ENCODE data around the gene LBHD2. TPM values are rescaled to one million over a fixed set of nuclear protein-coding genes. Genes with fewer than 3 reads are reported as not detected.

Gene LBHD2
- polyA plus RNA-seq (2012; rRNA removed), result not detected in 2 replicates
- not detected in 2 replicates for polyA plus RNA-seq (2012; cell fraction: cytosol; rRNA removed)
- not detected in 2 replicates for polyA plus RNA-seq (2012; cell fraction: nucleus; rRNA removed)

DNA sequence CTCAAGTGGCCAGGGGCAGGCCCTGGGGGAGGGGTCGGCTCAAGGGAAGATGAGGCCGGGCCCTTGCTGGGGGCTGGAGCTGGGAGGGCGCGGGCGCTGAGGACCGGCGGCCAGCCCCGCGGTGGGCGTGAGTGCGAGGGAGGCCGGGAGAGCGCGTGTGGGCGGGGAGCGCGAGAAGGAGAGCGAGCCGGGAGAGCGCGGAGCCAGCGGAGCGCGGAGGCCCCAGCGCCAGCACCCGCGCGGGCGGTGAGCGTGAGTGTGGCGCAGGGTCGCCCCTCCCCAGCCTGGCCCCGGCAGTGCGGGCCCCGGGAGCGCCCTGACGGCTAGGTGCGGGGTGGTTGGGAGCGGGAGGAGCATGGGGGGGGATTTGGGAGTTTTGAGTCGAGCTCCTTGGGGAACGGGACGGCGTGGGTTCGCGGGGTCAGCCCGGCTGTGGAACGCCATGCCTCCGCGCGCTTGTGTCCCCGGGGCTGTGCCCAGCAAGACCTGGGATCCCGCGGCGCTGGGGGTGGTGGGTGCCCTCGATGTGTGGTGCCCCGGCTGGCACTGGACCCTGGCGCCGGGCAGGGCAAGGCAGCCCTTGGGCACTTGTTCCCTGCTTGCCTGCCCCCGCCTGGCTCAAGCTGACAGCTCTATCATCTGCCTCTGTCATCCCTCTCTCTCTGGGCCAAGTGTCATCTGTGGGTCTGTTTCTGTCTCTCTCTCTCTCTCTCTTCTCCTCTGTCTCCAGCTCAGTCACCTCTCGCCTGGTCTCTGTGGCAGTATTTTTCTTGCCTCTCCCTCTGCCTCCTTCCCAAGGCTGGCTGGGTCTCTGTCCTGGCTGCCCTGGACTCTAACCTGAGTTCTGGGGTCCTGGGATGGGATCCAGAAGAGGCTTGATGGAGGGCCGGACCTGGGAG is at the start of gene LBHD2:
Gene LBHD2, plus strand, starts transcription at position 190 of the 899 bp plus-strand sequence. CDS start 1,803 bp downstream, outside the sequence.
- Histone ChIP-seq H3K4me2 (peak within 1 kb of the TSS; percentile 63; the same call in 1 of the 2 replicates), H3K9me2 (no peaks in the 10 kb centered on the region), H3K9me3 (no peaks in the 10 kb centered on the region), H3K4me3 (ENCODE audit: low read depth in 2 of 2, low read length in 1 of 2) (peak within 1 kb of the TSS; percentile 12 to 43; a peak in 2 of 4 replicates), H3K27me3 (ENCODE audit: insufficient read depth) (peaks cover 12% of the 10 kb centered on the region), H3K36me3 (replicated peaks in 1 of 2; ENCODE audit: control insufficient read depth in 1 of 2, insufficient read depth in 2 of 2, low read length in 1 of 2) (no peaks in the 10 kb centered on the region), H3K4me1 (ENCODE audit: control insufficient read depth in 1 of 2, insufficient read depth in 2 of 2, low read depth in 1 of 2, low read length in 1 of 2) (no peaks in the 10 kb centered on the region; a peak in 1 of 4 replicates), H3K79me2 (ENCODE audit: insufficient read depth) (no peaks in the 10 kb centered on the region), H3K27ac (ENCODE audit: low read depth in 2 of 2, low read length in 1 of 2) (no peak within 1 kb of the TSS), H3K9ac (no peak within 1 kb of the TSS), H4K20me1 (ENCODE audit: insufficient read depth) (no peaks in the 10 kb centered on the region), H2AFZ (ENCODE audit: low read depth) (no peak within 1 kb of the TSS), H3F3A (replicated peaks; ENCODE audit: insufficient read depth) (no peaks in the 10 kb centered on the region)
- 36% methylated on average over 25 of the region's 61 CpGs for WGBS (ENCODE audit: low lambda C conversion rate)
- ChIA-PET CTCF (interaction anchor here (0.9 to 2.4 kb wide), 4 partner anchors 8 to 208 kb away, joined by 3 to 19 read pairs (median 6); no protein-coding TSS in a partner anchor), POLR2A (no interaction called here)
- peak; percentile 75 for DNase-seq
- TF ChIP-seq FOXM1 (IDR thresholded peaks at IDR 0.05; ENCODE audit: low read depth) (no peak), RAD21 (IDR thresholded peaks at IDR 0.05; ENCODE audit: low read length) (no peak), ELF1 (IDR thresholded peaks at IDR 0.05) (no peak), JUND (IDR thresholded peaks at IDR 0.05) (no peak), FOXJ3 (CRISPR knock-in tag; IDR thresholded peaks at IDR 0.05) (no peak), GATA2 (CRISPR knock-in tag; IDR thresholded peaks at IDR 0.05) (no peak)

DNA sequence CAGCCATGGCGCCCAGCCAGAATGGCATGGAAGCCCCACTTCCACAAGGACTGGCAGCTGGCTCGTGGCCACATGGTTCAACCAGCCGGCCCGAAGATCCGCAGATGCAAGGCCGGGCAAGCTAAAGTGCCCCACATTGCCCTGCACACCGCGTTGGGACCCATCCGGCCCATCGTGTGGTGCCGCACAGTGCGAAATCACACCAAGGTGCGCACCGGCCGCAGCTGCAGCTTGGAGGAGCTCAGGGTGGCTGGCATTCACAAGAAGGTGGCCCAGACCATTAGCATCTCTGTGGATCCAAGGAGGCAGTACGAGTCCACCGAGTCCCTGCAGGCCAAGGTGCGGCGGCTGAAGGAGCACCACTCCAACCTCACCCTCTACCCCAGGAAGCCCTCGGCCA is 42.5 kb upstream of the LBHD2 start:
- Histone ChIP-seq H3K9me2 (no peaks in the 10 kb centered on the region), H3K4me2 (no peak overlapping the region), H3K4me1 (ENCODE audit: control insufficient read depth in 1 of 2, insufficient read depth in 2 of 2, low read depth in 1 of 2, low read length in 1 of 2) (peaks cover 0 to 3% of the 10 kb centered on the region in 2 experiments; a peak in 1 of 4 replicates), H3K36me3 (replicated peaks in 1 of 2; ENCODE audit: control insufficient read depth in 1 of 2, insufficient read depth in 2 of 2, low read length in 1 of 2) (peaks cover 7 to 26% of the 10 kb centered on the region in 2 experiments), H4K20me1 (ENCODE audit: insufficient read depth) (peaks cover 94% of the 10 kb centered on the region), H3K9ac (no peak overlapping the region), H3K27ac (ENCODE audit: low read depth in 2 of 2, low read length in 1 of 2) (no peak overlapping the region), H3K79me2 (ENCODE audit: insufficient read depth) (peaks cover 100% of the 10 kb centered on the region), H3K9me3 (no peaks in the 10 kb centered on the region), H2AFZ (ENCODE audit: low read depth) (no peak overlapping the region), H3K27me3 (ENCODE audit: insufficient read depth) (no peaks in the 10 kb centered on the region), H3K4me3 (ENCODE audit: low read depth in 2 of 2, low read length in 1 of 2) (no peak overlapping the region), H3F3A (replicated peaks; ENCODE audit: insufficient read depth) (no peaks in the 10 kb centered on the region)
- no peak for DNase-seq
- WGBS (ENCODE audit: low lambda C conversion rate), result 97% methylated on average over 11 of the region's 20 CpGs
- ChIA-PET CTCF (interaction anchor here (1.6 kb wide), 1 partner anchor 101 kb away, joined by 3 read pairs; no protein-coding TSS in a partner anchor), POLR2A (no interaction called here)
- TF ChIP-seq YY1 (IDR thresholded peaks at IDR 0.05; ENCODE audit: low read depth), result no peak

DNA sequence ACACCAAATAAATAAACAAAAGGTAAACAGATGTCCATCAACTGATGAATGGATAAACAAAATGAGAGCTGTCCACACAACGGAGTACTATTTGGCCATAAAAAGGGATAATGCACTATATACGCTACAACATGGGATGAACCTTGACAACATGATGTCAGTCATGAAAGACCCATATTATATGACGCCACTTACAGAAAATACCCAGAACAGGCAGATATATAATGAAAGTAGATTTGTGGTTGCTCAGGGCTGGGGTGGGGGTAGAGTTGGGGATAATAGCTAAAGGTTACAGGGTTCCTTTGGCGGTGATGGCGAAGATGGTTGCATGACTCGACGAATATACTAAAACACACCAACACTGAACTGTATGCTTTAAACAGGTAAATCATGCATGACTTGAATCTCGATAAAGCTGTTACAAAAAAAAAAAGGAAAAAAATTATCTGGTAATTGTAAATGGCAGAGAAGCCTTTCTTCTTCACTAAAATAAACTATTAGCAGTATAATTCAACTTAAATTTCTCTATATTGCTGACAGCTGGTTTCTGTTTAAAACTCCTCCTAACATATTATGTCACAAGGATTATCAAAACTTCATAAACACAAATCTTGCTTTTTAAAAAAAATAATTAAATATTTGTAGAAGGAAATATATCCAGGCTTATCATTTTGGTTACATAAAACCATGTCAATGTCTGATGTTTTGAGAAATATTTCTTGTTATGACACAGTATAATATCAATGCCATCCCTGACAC is 40.6 kb upstream of the LBHD2 start:
- H3K4me2 ChIP-seq, result no peak overlapping the region
- H3K4me1 ChIP-seq (ENCODE audit: control insufficient read depth in 1 of 2, insufficient read depth in 2 of 2, low read depth in 1 of 2, low read length in 1 of 2), result peaks cover 0 to 3% of the 10 kb centered on the region in 2 experiments; a peak in 1 of 4 replicates
- no peaks in the 10 kb centered on the region for H3K27me3 ChIP-seq (ENCODE audit: insufficient read depth)
- H3K36me3 ChIP-seq (replicated peaks in 1 of 2; ENCODE audit: control insufficient read depth in 1 of 2, insufficient read depth in 2 of 2, low read length in 1 of 2), result peaks cover 7 to 26% of the 10 kb centered on the region in 2 experiments
- no peaks in the 10 kb centered on the region for H3K9me3 ChIP-seq
- TF ChIP-seq RXRA (IDR thresholded peaks at IDR 0.05; ENCODE audit: borderline replicate concordance, low read depth), result no peak
- TF ChIP-seq ELF1 (IDR thresholded peaks at IDR 0.05), result no peak
- TF ChIP-seq, protein P1, sequence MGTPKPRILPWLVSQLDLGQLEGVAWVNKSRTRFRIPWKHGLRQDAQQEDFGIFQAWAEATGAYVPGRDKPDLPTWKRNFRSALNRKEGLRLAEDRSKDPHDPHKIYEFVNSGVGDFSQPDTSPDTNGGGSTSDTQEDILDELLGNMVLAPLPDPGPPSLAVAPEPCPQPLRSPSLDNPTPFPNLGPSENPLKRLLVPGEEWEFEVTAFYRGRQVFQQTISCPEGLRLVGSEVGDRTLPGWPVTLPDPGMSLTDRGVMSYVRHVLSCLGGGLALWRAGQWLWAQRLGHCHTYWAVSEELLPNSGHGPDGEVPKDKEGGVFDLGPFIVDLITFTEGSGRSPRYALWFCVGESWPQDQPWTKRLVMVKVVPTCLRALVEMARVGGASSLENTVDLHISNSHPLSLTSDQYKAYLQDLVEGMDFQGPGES (IDR thresholded peaks at IDR 0.05; ENCODE audit: low read depth, low read length), result no peak
- no peak for TF ChIP-seq MEF2A (IDR thresholded peaks at IDR 0.05; ENCODE audit: borderline replicate concordance, low read depth)
- TF ChIP-seq MXI1 (IDR thresholded peaks at IDR 0.05; ENCODE audit: low read depth, low read length), result no peak
- TF ChIP-seq, protein P2, sequence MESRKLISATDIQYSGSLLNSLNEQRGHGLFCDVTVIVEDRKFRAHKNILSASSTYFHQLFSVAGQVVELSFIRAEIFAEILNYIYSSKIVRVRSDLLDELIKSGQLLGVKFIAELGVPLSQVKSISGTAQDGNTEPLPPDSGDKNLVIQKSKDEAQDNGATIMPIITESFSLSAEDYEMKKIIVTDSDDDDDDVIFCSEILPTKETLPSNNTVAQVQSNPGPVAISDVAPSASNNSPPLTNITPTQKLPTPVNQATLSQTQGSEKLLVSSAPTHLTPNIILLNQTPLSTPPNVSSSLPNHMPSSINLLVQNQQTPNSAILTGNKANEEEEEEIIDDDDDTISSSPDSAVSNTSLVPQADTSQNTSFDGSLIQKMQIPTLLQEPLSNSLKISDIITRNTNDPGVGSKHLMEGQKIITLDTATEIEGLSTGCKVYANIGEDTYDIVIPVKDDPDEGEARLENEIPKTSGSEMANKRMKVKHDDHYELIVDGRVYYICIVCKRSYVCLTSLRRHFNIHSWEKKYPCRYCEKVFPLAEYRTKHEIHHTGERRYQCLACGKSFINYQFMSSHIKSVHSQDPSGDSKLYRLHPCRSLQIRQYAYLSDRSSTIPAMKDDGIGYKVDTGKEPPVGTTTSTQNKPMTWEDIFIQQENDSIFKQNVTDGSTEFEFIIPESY (IDR thresholded peaks at IDR 0.05; ENCODE audit: borderline replicate concordance, low read depth), result no peak
- TF ChIP-seq TEAD4 (IDR thresholded peaks at IDR 0.05; ENCODE audit: borderline replicate concordance, insufficient read depth), result no peak
- no peak overlapping the region for H3K4me3 ChIP-seq (ENCODE audit: low read depth in 2 of 2, low read length in 1 of 2)
- 96% methylated on average over 8 of the region's 8 CpGs for WGBS (ENCODE audit: low lambda C conversion rate)
- H3K9me2 ChIP-seq, result no peaks in the 10 kb centered on the region
- no peak for DNase-seq
- ChIA-PET POLR2A (no interaction called here), CTCF (interaction anchor here (1.5 to 3.3 kb wide), 2 partner anchors 13 to 32 kb away, joined by 3 to 12 read pairs; partner anchors contain the start of gene CDC42BPB)
- peaks cover 100% of the 10 kb centered on the region for H3K79me2 ChIP-seq (ENCODE audit: insufficient read depth)
- no peaks in the 10 kb centered on the region for H3F3A ChIP-seq (replicated peaks; ENCODE audit: insufficient read depth)
- peaks cover 94% of the 10 kb centered on the region for H4K20me1 ChIP-seq (ENCODE audit: insufficient read depth)
- H2AFZ ChIP-seq (ENCODE audit: low read depth), result no peak overlapping the region
- H3K9ac ChIP-seq, result no peak overlapping the region
- no peak overlapping the region for H3K27ac ChIP-seq (ENCODE audit: low read depth in 2 of 2, low read length in 1 of 2)
